GM12874 (cell line): ENCODE data around the gene CFAP47.

Source experiments
- CTCF ChIP-seq: IDR thresholded peaks from 2 replicates; pipeline ENCODE4 v1.5.1; 2011; ENCODE audit warnings: low read depth, mild to moderate bottlenecking, control low read depth, low read length, moderate library complexity; ENCODE audit not compliant: insufficient read depth

Gene CFAP47

GRCh38 chrX:35919536-35920309, at the start of gene CFAP47:
TSS of gene CFAP47 (plus strand) at chrX:35919734. CDS start at chrX:35919800, 66 bp downstream.
- no peak for TF ChIP-seq CTCF

GRCh38 chrX:35880601-35881000, 38.9 kb upstream of the CFAP47 start:
- no peak for TF ChIP-seq CTCF

- no peak for TF ChIP-seq CTCF
Measured at GRCh38 chrX:35886135-35886534, 33.4 kb upstream of the CFAP47 start.

- peak; percentile 16; the same call in 1 of the 2 replicates for TF ChIP-seq CTCF
Measured at GRCh38 chrX:35890699-35891098, 28.8 kb upstream of the CFAP47 start.

- no peak for TF ChIP-seq CTCF
Measured at GRCh38 chrX:36007207-36007606, 87.7 kb downstream of the CFAP47 start.

- no peak for TF ChIP-seq CTCF
Measured at GRCh38 chrX:36019125-36019524, 99.6 kb downstream of the CFAP47 start.

GRCh38 chrX:36035550-36035949, 116.0 kb downstream of the CFAP47 start:
- TF ChIP-seq CTCF = no peak
